ENCODE results near the gene GSS. TPM values are rescaled to one million over a fixed set of nuclear protein-coding genes. Genes with fewer than 3 reads are reported as not detected.
"Not testable (repeated sequence)": the region's sequence is repeated elsewhere in the genome, so short reads cannot be mapped to it uniquely, and the experiment has no call there.

GSS gene
- total RNA-seq, 1 donor from 2014 or later: 63.9 TPM

DNA sequence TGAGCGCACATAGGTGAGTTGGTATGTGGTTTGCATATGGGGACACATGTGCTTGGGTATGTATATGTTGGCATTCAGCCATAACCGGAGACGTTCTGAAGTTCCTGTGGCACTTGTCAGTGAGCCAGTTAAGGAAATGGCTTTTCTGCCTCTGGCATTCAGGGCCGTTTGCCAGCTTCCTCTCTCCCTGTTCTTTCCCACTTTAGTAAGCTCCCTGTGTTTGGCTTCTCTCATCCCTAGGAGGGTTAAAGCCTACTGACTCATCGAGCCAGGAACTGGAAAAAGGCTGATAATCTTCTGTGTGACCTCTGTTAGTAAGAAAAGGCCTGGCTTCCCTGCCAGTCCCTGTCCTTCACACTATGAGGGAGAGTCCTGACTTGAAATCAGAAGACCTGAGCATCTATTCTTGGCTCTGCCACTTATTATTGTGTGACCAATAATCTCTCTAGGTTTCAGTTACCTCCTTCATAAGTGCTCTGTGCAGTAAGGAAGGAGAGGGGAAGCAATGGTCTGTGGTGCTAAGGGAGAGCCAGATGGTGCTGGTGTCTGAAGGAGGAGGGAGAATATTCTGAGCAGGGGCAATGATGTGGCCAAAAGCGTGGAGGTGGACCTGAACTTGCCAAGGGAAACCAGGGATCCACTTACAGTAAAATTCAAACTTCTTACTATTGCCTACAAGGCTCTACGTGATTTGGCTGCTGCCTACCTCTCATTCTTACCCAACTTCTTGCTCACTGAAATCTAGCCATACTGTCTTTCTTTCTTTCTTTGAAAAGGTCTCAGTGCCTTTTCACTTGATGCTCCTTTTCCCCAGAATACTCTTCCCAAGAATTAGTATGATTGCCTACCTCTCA is 47.8 kb downstream of the GSS start:
- Histone ChIP-seq H4K20me1 (ENCODE audit: low read depth) (no peaks in the 10 kb centered on the region), H3K36me3 (no peaks in the 10 kb centered on the region), H3K4me2 (no peak overlapping the region), H3K9ac (no peak overlapping the region), H3K9me3 (ENCODE audit: low read depth) (no peaks in the 10 kb centered on the region), H3K4me3 (no peak overlapping the region), H3K79me2 (ENCODE audit: low read depth) (no peaks in the 10 kb centered on the region), H3K27ac (no peak overlapping the region), H3K27me3 (no peaks in the 10 kb centered on the region), H3K4me1 (no peaks in the 10 kb centered on the region), H2AFZ (replicated peaks) (no peak overlapping the region), H3F3A (ENCODE audit: low read depth) (no peaks in the 10 kb centered on the region)
- DNase-seq (ENCODE audit: low spot score): peak; percentile 17
- H3K9me3 Mint-ChIP-seq: no peaks in the 10 kb centered on the region
- H3K36me3 Mint-ChIP-seq: peaks cover 2% of the 10 kb centered on the region
- H3K27ac Mint-ChIP-seq: peak overlapping the region; percentile 65
- TF ChIP-seq EZH2 (IDR thresholded peaks at IDR 0.05) (no peak), EZH2phosphoT487 (IDR thresholded peaks at IDR 0.05) (no peak)
- TF ChIP-seq, protein P1, sequence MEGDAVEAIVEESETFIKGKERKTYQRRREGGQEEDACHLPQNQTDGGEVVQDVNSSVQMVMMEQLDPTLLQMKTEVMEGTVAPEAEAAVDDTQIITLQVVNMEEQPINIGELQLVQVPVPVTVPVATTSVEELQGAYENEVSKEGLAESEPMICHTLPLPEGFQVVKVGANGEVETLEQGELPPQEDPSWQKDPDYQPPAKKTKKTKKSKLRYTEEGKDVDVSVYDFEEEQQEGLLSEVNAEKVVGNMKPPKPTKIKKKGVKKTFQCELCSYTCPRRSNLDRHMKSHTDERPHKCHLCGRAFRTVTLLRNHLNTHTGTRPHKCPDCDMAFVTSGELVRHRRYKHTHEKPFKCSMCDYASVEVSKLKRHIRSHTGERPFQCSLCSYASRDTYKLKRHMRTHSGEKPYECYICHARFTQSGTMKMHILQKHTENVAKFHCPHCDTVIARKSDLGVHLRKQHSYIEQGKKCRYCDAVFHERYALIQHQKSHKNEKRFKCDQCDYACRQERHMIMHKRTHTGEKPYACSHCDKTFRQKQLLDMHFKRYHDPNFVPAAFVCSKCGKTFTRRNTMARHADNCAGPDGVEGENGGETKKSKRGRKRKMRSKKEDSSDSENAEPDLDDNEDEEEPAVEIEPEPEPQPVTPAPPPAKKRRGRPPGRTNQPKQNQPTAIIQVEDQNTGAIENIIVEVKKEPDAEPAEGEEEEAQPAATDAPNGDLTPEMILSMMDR (IDR thresholded peaks at IDR 0.05): no peak
- H3K4me3 Mint-ChIP-seq: no peak overlapping the region
- peaks cover 4% of the 10 kb centered on the region for H3K27me3 Mint-ChIP-seq (ENCODE audit: insufficient read depth, low read depth)
- peaks cover 2% of the 10 kb centered on the region for H3K4me1 Mint-ChIP-seq

DNA sequence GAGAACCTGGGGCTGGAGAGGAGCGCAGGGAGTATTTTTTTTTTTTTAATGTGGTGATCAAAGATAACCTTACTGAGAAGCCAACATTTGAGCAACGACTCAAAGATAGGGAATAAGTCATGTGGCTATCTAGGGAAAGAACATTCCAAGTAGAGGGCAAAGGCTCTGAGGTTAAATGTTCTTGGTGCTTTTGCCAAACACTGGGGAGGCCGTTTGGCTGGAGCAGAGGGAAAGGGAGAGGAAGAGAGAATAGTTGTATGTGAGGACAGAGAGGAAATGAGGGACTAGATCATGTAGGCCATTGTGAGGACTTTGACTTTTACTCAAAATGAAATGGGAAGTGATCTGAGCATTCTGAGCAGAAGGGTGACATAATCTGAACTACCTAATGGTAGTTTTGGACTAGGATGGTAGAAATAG is 51.4 kb downstream of the GSS start:
- no peak overlapping the region for H3K4me3 ChIP-seq
- no peaks in the 10 kb centered on the region for H4K20me1 ChIP-seq (ENCODE audit: low read depth)
- H3K4me1 ChIP-seq: no peaks in the 10 kb centered on the region
- H3K36me3 ChIP-seq: no peaks in the 10 kb centered on the region
- TF ChIP-seq EZH2phosphoT487 (IDR thresholded peaks at IDR 0.05) (no peak), EZH2 (IDR thresholded peaks at IDR 0.05) (no peak)
- TF ChIP-seq, protein P1 (IDR thresholded peaks at IDR 0.05): no peak
- H3K4me1 Mint-ChIP-seq: peaks cover 2% of the 10 kb centered on the region
- no peaks in the 10 kb centered on the region for H3F3A ChIP-seq (ENCODE audit: low read depth)
- no peaks in the 10 kb centered on the region for H3K27me3 ChIP-seq
- H3K79me2 ChIP-seq (ENCODE audit: low read depth): no peaks in the 10 kb centered on the region
- no peak overlapping the region for H3K27ac Mint-ChIP-seq
- no peak overlapping the region for H3K9ac ChIP-seq
- H3K4me3 Mint-ChIP-seq: no peak overlapping the region
- H3K27ac ChIP-seq: no peak overlapping the region
- H3K9me3 Mint-ChIP-seq: no peaks in the 10 kb centered on the region
- no peaks in the 10 kb centered on the region for H3K9me3 ChIP-seq (ENCODE audit: low read depth)
- no peak overlapping the region for H3K4me2 ChIP-seq
- no peak for DNase-seq (ENCODE audit: low spot score)
- peaks cover 2% of the 10 kb centered on the region for H3K27me3 Mint-ChIP-seq (ENCODE audit: insufficient read depth, low read depth)
- H2AFZ ChIP-seq (replicated peaks): no peak overlapping the region
- peaks cover 9% of the 10 kb centered on the region for H3K36me3 Mint-ChIP-seq

DNA sequence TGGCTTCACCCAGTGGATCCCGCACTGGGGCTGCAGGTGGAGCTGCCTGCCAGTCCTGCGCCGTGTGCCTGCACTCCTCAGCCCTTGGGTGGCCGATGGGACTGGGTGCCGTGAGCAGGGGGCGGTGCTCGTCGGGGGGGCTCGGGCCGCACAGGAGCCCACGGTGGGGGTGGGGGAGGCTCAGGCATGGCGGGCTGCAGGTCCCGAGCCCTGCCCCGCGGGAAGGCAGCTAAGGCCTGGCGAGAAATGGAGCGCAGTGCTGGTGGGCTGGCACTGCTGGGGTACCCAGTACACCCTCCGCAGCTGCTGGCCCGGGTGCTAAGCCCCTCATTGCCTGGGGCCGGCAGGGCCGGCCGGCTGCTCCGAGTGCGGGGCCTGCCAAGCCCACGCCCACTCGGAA is 56.9 kb downstream of the GSS start:
- not testable (repeated sequence) for H2AFZ ChIP-seq (replicated peaks); H3K9ac ChIP-seq; DNase-seq (ENCODE audit: low spot score); H3K27me3 ChIP-seq; H3K4me1 Mint-ChIP-seq; H3K79me2 ChIP-seq (ENCODE audit: low read depth); H3K36me3 ChIP-seq; H3K27ac Mint-ChIP-seq; H3K27me3 Mint-ChIP-seq (ENCODE audit: insufficient read depth, low read depth); H3K4me3 Mint-ChIP-seq; H3K9me3 ChIP-seq (ENCODE audit: low read depth); H4K20me1 ChIP-seq (ENCODE audit: low read depth); H3F3A ChIP-seq (ENCODE audit: low read depth); H3K4me3 ChIP-seq; H3K9me3 Mint-ChIP-seq; H3K27ac ChIP-seq; H3K4me2 ChIP-seq; H3K4me1 ChIP-seq
- H3K36me3 Mint-ChIP-seq: peaks cover 17% of the 10 kb centered on the region

DNA sequence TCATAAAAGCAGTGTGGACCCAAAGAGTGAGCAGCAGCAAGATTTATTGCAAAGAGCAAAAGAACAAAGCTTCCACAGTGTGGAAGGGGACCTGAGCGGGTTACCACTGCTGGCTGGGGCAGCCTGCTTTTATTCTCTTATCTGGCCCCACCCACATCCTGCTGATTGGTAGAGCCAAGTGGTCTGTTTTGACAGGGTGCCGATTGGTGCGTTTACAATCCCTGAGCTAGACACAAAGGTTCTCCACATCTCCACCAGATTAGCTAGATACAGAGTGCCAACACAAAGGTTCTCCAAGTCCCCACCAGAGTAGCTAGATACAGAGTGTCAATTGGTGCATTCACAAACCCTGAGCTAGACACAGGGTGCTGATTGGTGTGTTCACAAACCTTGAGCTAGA is 57.5 kb downstream of the GSS start:
- not testable (repeated sequence) for H3K9ac ChIP-seq; H3K79me2 ChIP-seq (ENCODE audit: low read depth); H2AFZ ChIP-seq (replicated peaks); H3K4me3 ChIP-seq; H3K9me3 ChIP-seq (ENCODE audit: low read depth); H3K4me1 Mint-ChIP-seq; DNase-seq (ENCODE audit: low spot score); H4K20me1 ChIP-seq (ENCODE audit: low read depth); H3K4me1 ChIP-seq; H3K4me2 ChIP-seq; H3K9me3 Mint-ChIP-seq; H3F3A ChIP-seq (ENCODE audit: low read depth); H3K27me3 ChIP-seq; H3K27ac ChIP-seq; H3K27me3 Mint-ChIP-seq (ENCODE audit: insufficient read depth, low read depth); H3K36me3 ChIP-seq; H3K4me3 Mint-ChIP-seq
- Mint-ChIP-seq H3K36me3 (peaks cover 17% of the 10 kb centered on the region), H3K27ac (peak overlapping the region; percentile 12)

Measured in neural progenitor cell (in vitro differentiated cells).